ENCODE results near the gene MTIF2. TPM values are rescaled to one million over a fixed set of nuclear protein-coding genes. Genes with fewer than 3 reads are reported as not detected.

MTIF2 gene
- total RNA-seq = 44.3 and 45.8 TPM in 2 replicates

GRCh38 chr2:55268907-55269644 is at the start of gene MTIF2:
TSS of gene MTIF2 (minus strand) at chr2:55269231. CDS start at chr2:55263858, 5,373 bp downstream.

GRCh38 chr2:55232084-55232862 is 36.8 kb downstream of the MTIF2 start, which contains the start of the genes CLHC1 and RPS27A:
TSS of gene CLHC1 (minus strand) at chr2:55232293. CDS start at chr2:55222411, 9,882 bp downstream.
TSS of gene RPS27A (plus strand) at chr2:55232688. CDS start at chr2:55232825, 137 bp downstream.

Small RNA genes lying within 50 kb of the gene (small RNA-seq; reads per million reads assigned to genes)
- gene RF00019 = not detected

Other genes with a start within 250 kb of the MTIF2 start
- gene RTN4, start 218.8 kb downstream of the MTIF2 start, total RNA-seq = 319 TPM in 2 replicates
- gene CLHC1, start 36.9 kb downstream of the MTIF2 start, total RNA-seq = 11.1 and 22.1 TPM in 2 replicates
- 1,186 and 1,583 TPM in 2 replicates for gene RPS27A, start 36.5 kb downstream of the MTIF2 start, total RNA-seq
- 119 and 126 TPM in 2 replicates for gene CCDC88A, start 150.6 kb upstream of the MTIF2 start, total RNA-seq